ENCODE results near the gene CYSTM1. TPM values are rescaled to one million over a fixed set of nuclear protein-coding genes. Genes with fewer than 3 reads are reported as not detected.

The CYSTM1 gene
- total and polyA plus RNA-seq, 2 donors (not counting 3 experiments of a cell fraction or from before 2014, with no cell fraction given), result 28.9 to 41.5 TPM

DNA sequence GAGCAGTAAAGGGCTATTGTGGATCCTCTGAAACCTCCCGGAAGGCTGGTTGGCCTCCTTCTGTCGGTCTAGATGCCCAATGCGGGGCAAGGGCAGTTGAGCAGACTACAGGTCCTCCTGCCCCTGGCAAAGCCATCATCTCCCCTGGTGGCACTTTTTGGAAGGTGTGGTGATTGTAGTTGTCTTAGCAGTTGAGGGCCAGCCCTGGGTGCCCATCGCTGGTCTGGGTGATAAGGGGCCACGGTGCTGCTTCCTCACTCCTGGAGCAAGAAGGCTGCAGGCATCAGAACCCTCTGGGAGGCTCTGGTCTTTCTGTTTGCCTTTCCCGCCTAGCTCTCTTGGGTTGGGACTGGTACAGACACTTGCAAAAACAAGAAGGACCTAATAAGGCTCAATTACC lies 63.8 kb downstream of the CYSTM1 start:
- Histone ChIP-seq H3K9me1 (replicated peaks; ENCODE audit: control insufficient read depth, extremely low read depth, insufficient read depth, low read length) (no peaks in the 10 kb centered on the region), H3K79me2 (ENCODE audit: control insufficient read depth, insufficient read depth, low read length) (no peaks in the 10 kb centered on the region), H3K4me3 (replicated peaks in 1 of 3; ENCODE audit: insufficient read depth in 1 of 3, low read depth in 1 of 3, low read length in 3 of 3) (no peak overlapping the region), H3K36me3 (ENCODE audit: control insufficient read depth in 2 of 2, extremely low read depth in 1 of 2, insufficient read depth in 2 of 2, low read length in 2 of 2) (no peaks in the 10 kb centered on the region), H4K20me1 (replicated peaks; ENCODE audit: control insufficient read depth, extremely low read depth, insufficient read depth, low read length) (no peaks in the 10 kb centered on the region), H3K4me2 (ENCODE audit: insufficient read depth, low read length) (no peak overlapping the region), H2AFZ (ENCODE audit: low read depth, low read length) (no peak overlapping the region), H3K27me3 (ENCODE audit: control insufficient read depth in 2 of 2, insufficient read depth in 2 of 2, low read length in 2 of 2) (no peaks in the 10 kb centered on the region), H3K9ac (replicated peaks; ENCODE audit: extremely low read depth, insufficient read depth, low read length) (no peak overlapping the region), H3K9me3 (replicated peaks; ENCODE audit: control insufficient read depth, insufficient read depth, low read length) (no peaks in the 10 kb centered on the region), H3K27ac (ENCODE audit: insufficient read depth, low read depth, low read length) (no peak overlapping the region), H3K4me1 (ENCODE audit: control insufficient read depth, extremely low read depth, insufficient read depth, low read length) (peaks cover 11% of the 10 kb centered on the region)
- TF ChIP-seq MYC (IDR thresholded peaks at IDR 0.05; ENCODE audit: low read depth, low read length), result no peak
- TF ChIP-seq EZH2 (IDR thresholded peaks at IDR 0.05; ENCODE audit: borderline replicate concordance, low read depth, low read length, severe bottlenecking), result no peak
- TF ChIP-seq FOS (IDR thresholded peaks at IDR 0.05; ENCODE audit: borderline replicate concordance, insufficient read depth, low read length), result no peak
- TF ChIP-seq GATA2 (IDR thresholded peaks at IDR 0.05; ENCODE audit: insufficient read depth, insufficient read length, low read depth, low read length), result no peak
- TF ChIP-seq POLR2A (IDR thresholded peaks at IDR 0.05; ENCODE audit: low read depth, low read length), result no peak
- TF ChIP-seq POLR2AphosphoS5 (IDR thresholded peaks at IDR 0.05; ENCODE audit: insufficient read depth, low read depth, low read length), result no peak
- no peak for TF ChIP-seq JUN (IDR thresholded peaks at IDR 0.05; ENCODE audit: borderline replicate concordance, insufficient read depth, insufficient read length, low read depth)
- TF ChIP-seq, protein P1, sequence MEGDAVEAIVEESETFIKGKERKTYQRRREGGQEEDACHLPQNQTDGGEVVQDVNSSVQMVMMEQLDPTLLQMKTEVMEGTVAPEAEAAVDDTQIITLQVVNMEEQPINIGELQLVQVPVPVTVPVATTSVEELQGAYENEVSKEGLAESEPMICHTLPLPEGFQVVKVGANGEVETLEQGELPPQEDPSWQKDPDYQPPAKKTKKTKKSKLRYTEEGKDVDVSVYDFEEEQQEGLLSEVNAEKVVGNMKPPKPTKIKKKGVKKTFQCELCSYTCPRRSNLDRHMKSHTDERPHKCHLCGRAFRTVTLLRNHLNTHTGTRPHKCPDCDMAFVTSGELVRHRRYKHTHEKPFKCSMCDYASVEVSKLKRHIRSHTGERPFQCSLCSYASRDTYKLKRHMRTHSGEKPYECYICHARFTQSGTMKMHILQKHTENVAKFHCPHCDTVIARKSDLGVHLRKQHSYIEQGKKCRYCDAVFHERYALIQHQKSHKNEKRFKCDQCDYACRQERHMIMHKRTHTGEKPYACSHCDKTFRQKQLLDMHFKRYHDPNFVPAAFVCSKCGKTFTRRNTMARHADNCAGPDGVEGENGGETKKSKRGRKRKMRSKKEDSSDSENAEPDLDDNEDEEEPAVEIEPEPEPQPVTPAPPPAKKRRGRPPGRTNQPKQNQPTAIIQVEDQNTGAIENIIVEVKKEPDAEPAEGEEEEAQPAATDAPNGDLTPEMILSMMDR (IDR thresholded peaks at IDR 0.05; ENCODE audit: extremely low read depth in 1 of 2, insufficient read depth in 1 of 2, low read depth in 1 of 2, low read length in 2 of 2), result no peak
- TF ChIP-seq, protein P2, sequence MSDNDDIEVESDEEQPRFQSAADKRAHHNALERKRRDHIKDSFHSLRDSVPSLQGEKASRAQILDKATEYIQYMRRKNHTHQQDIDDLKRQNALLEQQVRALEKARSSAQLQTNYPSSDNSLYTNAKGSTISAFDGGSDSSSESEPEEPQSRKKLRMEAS (IDR thresholded peaks at IDR 0.05; ENCODE audit: insufficient read depth, insufficient read length), result no peak
- DNase-seq (ENCODE audit: low read depth, low spot score) (no peak), FAIRE-seq (no peak)
- ChIA-PET CTCF (interaction anchor here (0.6 to 17.3 kb wide), 9 partner anchors 22 to 487 kb away, joined by 3 to 1214 read pairs (median 5); partner anchors contain the start of genes HBEGF and SLC4A9), POLR2A (no interaction called here)
- dilution Hi-C loops (cut with MboI; ENCODE audit: extremely low pct_ligation_motif_present, low sequenced_read_pairs) (no loop called here), intact Hi-C loops (cut with micrococcal nuclease) (no loop called here)
- no TSS peak for BruUV-seq (replicated peaks)
